ENCODE results near the gene GLS2.

DNA sequence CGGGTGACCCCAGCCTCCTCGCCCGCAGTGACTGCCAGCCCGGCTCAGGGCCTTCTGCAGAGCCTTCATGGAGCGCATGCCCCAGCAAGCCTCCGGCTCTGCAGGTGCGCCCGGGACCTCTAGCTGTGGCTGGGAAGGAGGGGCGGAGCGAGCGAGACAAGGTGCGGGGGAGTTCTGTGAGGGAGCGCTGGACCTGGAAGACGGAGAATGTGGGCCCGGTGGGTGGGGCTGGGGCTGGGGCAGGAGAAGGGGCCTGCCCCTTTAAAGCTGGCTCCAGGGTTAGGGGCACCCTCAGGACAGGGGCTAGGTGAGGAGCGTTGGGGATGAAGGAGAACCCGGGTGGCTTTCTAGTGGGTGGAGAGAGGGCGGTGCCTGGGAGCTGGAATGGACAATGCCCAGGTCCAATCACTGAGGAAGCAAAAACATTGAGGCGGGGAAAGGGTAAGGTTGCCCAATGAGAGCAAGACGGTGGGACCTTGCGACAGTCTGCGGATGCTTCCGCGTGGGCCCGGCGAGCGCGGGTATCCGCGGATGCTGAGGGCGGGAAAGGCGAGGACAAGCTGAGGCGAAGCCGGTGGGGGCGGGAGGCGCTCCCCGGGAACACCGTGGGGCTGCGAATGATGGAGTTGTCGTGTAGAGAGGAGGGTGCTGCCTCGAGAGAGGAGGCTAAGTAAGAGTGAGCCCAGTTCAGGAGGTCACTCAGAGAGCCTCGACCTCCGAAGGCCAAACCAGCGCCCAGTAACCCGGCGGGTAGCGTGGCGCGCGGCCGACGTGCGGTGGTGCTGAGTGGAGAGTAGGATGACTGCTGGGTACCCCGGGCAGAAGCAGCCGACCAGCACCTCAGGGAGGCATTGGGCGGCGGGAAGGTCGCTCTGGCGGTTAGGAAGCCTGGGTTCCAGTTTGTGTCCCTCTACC is at the start of gene GLS2:
- TF ChIP-seq, protein P1, sequence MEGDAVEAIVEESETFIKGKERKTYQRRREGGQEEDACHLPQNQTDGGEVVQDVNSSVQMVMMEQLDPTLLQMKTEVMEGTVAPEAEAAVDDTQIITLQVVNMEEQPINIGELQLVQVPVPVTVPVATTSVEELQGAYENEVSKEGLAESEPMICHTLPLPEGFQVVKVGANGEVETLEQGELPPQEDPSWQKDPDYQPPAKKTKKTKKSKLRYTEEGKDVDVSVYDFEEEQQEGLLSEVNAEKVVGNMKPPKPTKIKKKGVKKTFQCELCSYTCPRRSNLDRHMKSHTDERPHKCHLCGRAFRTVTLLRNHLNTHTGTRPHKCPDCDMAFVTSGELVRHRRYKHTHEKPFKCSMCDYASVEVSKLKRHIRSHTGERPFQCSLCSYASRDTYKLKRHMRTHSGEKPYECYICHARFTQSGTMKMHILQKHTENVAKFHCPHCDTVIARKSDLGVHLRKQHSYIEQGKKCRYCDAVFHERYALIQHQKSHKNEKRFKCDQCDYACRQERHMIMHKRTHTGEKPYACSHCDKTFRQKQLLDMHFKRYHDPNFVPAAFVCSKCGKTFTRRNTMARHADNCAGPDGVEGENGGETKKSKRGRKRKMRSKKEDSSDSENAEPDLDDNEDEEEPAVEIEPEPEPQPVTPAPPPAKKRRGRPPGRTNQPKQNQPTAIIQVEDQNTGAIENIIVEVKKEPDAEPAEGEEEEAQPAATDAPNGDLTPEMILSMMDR (IDR thresholded peaks at IDR 0.05), result no peak
- TF ChIP-seq EZH2 (IDR thresholded peaks at IDR 0.05; ENCODE audit: borderline replicate concordance, insufficient read depth, low read depth, low read length, poor library complexity, severe bottlenecking), result no peak
